H1 (cell line): ENCODE measurements around the gene SOX10. TPM values are rescaled to one million over a fixed set of nuclear protein-coding genes. Genes with fewer than 3 reads are reported as not detected.

Source experiments
- CTCF ChIA-PET: fragments of 300-600 bp; sonication (Branson Sonifier 250); formaldehyde crosslinking; loops from one replicate; lab custom pipeline; 2021; ENCODE audit not compliant: partially characterized antibody; lab: Charles Lee
- POLR2A ChIA-PET: fragments of 300-600 bp; sonication (Branson Sonifier 250); formaldehyde crosslinking; loops from one replicate; lab custom pipeline; 2021; ENCODE audit warnings: inconsistent platforms; ENCODE audit not compliant: partially characterized antibody; lab: Charles Lee
- DNase-seq, 2 experiments: peaks; one replicate each; pipeline versions ENCODE4 v3.0.0 to v3.0.0-alpha.2; 2010 to 2022; ENCODE audit warnings: low spot score in 2 of 2, low read depth in 1 of 2, mixed read lengths in 1 of 2
- FAIRE-seq: peaks from 2 replicates; lab custom pipeline; 2011; peaks lifted over from hg19 to GRCh38; lab: Jason Lieb, UNC
- H2AFZ ChIP-seq: 2 replicates; pipeline ENCODE4 v1.8.1; 2012; ENCODE audit warnings: low read length, inconsistent platforms
- H2AK5ac ChIP-seq: 2 replicates; pipeline ENCODE4 v1.6.1; 2013; ENCODE audit warnings: low read depth, low read length
- H2BK120ac ChIP-seq: replicated peaks from 2 replicates; pipeline ENCODE3; 2013; ENCODE audit warnings: low read depth, low read length, inconsistent platforms
- H2BK12ac ChIP-seq: 2 replicates; pipeline ENCODE4 v1.6.1; 2013; ENCODE audit warnings: low read depth, low read length
- H2BK15ac ChIP-seq: 2 replicates; pipeline ENCODE4 v1.6.1; 2013; ENCODE audit warnings: low read length
- H2BK20ac ChIP-seq: 2 replicates; pipeline ENCODE4 v1.6.1; 2013; ENCODE audit warnings: low read length
- H2BK5ac ChIP-seq: 2 replicates; pipeline ENCODE4 v1.6.1; 2013; ENCODE audit warnings: low read depth, low read length
- H3K14ac ChIP-seq: 2 replicates; pipeline ENCODE4 v1.6.1; 2013; ENCODE audit warnings: inconsistent platforms; ENCODE audit not compliant: insufficient read length
- H3K18ac ChIP-seq: 2 replicates; pipeline ENCODE4 v1.6.1; 2013; ENCODE audit warnings: low read length; ENCODE audit errors: extremely low read depth
- H3K23ac ChIP-seq: 2 replicates; pipeline ENCODE4 v1.6.1; 2013; ENCODE audit warnings: inconsistent platforms; ENCODE audit not compliant: insufficient read length
- H3K23me2 ChIP-seq: 2 replicates; pipeline ENCODE4 v1.6.1; 2013; ENCODE audit warnings: low read depth, low read length
- H3K27ac ChIP-seq: 2 replicates; pipeline ENCODE4 v1.6.1; 2011; ENCODE audit warnings: low read depth, low read length, inconsistent platforms
- H3K27me3 ChIP-seq, 4 experiments: replicated peaks in 1 of 4; 1 replicate in 1 of 4; 2 replicates in 3 of 4; pipeline versions ENCODE4 v1.6.1 to v1.8.1; 2011 to 2013; ENCODE audit warnings: low read length in 3 of 4, mild to moderate bottlenecking in 3 of 4, inconsistent platforms in 2 of 4, mixed read lengths in 2 of 4, moderate library complexity in 1 of 4; ENCODE audit not compliant: control insufficient read depth in 3 of 4, insufficient read depth in 3 of 4; ENCODE audit errors: extremely low read depth in 1 of 4
- H3K36me3 ChIP-seq, 4 experiments: 2 replicates each; pipeline versions ENCODE4 v1.6.1 to v1.8.1; 2011 to 2013; ENCODE audit warnings: mild to moderate bottlenecking in 4 of 4, low read length in 3 of 4, moderate library complexity in 2 of 4, control low read depth in 1 of 4, inconsistent platforms in 1 of 4; ENCODE audit not compliant: insufficient read depth in 4 of 4, control insufficient read depth in 2 of 4
- H3K4ac ChIP-seq: replicated peaks from 2 replicates; pipeline ENCODE3; 2013; ENCODE audit warnings: low read length, low read depth, mixed read lengths, inconsistent platforms; ENCODE audit not compliant: insufficient read length
- H3K4me1 ChIP-seq, 4 experiments: replicated peaks in 1 of 4; 1 replicate in 1 of 4; 2 replicates in 3 of 4; pipeline versions ENCODE4 v1.6.1 to v1.8.1; 2011 to 2013; ENCODE audit warnings: low read length in 3 of 4, inconsistent platforms in 2 of 4, mixed read lengths in 1 of 4; ENCODE audit not compliant: insufficient read depth in 4 of 4, control insufficient read depth in 3 of 4
- H3K4me2 ChIP-seq, 2 experiments: 2 replicates each; pipeline versions ENCODE4 v1.6.1 to v1.8.1; 2011 to 2013; ENCODE audit warnings: low read depth in 2 of 2, low read length in 2 of 2, control low read depth in 1 of 2, inconsistent platforms in 1 of 2, mild to moderate bottlenecking in 1 of 2; ENCODE audit not compliant: insufficient read depth in 1 of 2
- H3K4me3 ChIP-seq, 4 experiments: fragments of 200-600, 300-600 bp in 1 of 4; sonication (generic), shearing (Covaris generic), sonication (Bioruptor Twin) in 1 of 4; 2 replicates each; pipeline versions ENCODE4 v1.5.1 to v1.8.1; 2011 to 2016; ENCODE audit warnings: low read length in 4 of 4, low read depth in 3 of 4, control low read depth in 2 of 4, inconsistent platforms in 2 of 4, mild to moderate bottlenecking in 2 of 4, mixed read lengths in 1 of 4, moderate library complexity in 1 of 4; ENCODE audit not compliant: insufficient read depth in 2 of 4; ENCODE audit errors: extremely low read depth in 1 of 4
- H3K56ac ChIP-seq: replicated peaks from 2 replicates; pipeline ENCODE3; 2013; ENCODE audit warnings: low read depth, mild to moderate bottlenecking, mixed read lengths, low read length, inconsistent platforms; ENCODE audit not compliant: insufficient read length
- H3K79me1 ChIP-seq: 2 replicates; pipeline ENCODE4 v1.6.1; 2013; ENCODE audit warnings: low read depth, low read length, control low read depth
- H3K79me2 ChIP-seq, 2 experiments: 2 replicates each; pipeline versions ENCODE4 v1.6.1 to v1.8.1; 2012 to 2013; ENCODE audit warnings: low read length in 2 of 2, mild to moderate bottlenecking in 2 of 2, inconsistent platforms in 1 of 2; ENCODE audit not compliant: insufficient read depth in 2 of 2, control insufficient read depth in 1 of 2
- H3K9ac ChIP-seq, 4 experiments: replicated peaks in 1 of 4; 1 replicate in 1 of 4; 2 replicates in 3 of 4; pipeline versions ENCODE4 v1.6.1 to v1.8.1; 2011 to 2013; ENCODE audit warnings: low read depth in 3 of 4, low read length in 3 of 4, control low read depth in 2 of 4, mild to moderate bottlenecking in 2 of 4, moderate library complexity in 2 of 4, inconsistent platforms in 1 of 4; ENCODE audit errors: extremely low read depth in 1 of 4
- H3K9me3 ChIP-seq, 2 experiments: 2 replicates each; pipeline versions ENCODE4 v1.6.1 to v1.8.1; 2012 to 2013; ENCODE audit warnings: mild to moderate bottlenecking in 2 of 2, moderate library complexity in 2 of 2, control low read depth in 1 of 2, inconsistent platforms in 1 of 2, low read depth in 1 of 2, low read length in 1 of 2, mixed read lengths in 1 of 2; ENCODE audit not compliant: insufficient read depth in 2 of 2
- H4K20me1 ChIP-seq, 2 experiments: replicated peaks in 1 of 2; 2 replicates each; pipeline versions ENCODE3 to v1.8.1; 2011 to 2013; ENCODE audit warnings: inconsistent platforms in 2 of 2, low read length in 2 of 2, mild to moderate bottlenecking in 1 of 2; ENCODE audit not compliant: insufficient read depth in 2 of 2, control insufficient read depth in 1 of 2
- H4K5ac ChIP-seq: 2 replicates; pipeline ENCODE4 v1.6.1; 2013; ENCODE audit warnings: low read length, low read depth, mixed read lengths, inconsistent platforms; ENCODE audit not compliant: insufficient read length
- H4K8ac ChIP-seq: 2 replicates; pipeline ENCODE4 v1.8.0; 2013; ENCODE audit warnings: mild to moderate bottlenecking, moderate library complexity, low read length, inconsistent platforms; ENCODE audit not compliant: insufficient read depth; ENCODE audit errors: extremely low read depth
- H4K91ac ChIP-seq: replicated peaks from 2 replicates; pipeline ENCODE3; 2013; ENCODE audit warnings: low read length, mixed read lengths, inconsistent platforms; ENCODE audit not compliant: insufficient read length
- CBX8 ChIP-seq: fragments of 300-800, 300-1000 bp; sonication (generic); IDR thresholded peaks from 2 replicates; pipeline ENCODE4 v1.7.1; 2016; ENCODE audit warnings: low read depth, low read length, borderline replicate concordance
- E2F6 ChIP-seq: IDR thresholded peaks from 2 replicates; pipeline ENCODE4 v1.6.1; 2012; ENCODE audit warnings: inconsistent platforms
- HDAC6 ChIP-seq: IDR thresholded peaks from one replicate; pipeline ENCODE4 v1.7.1; 2012; ENCODE audit warnings: low read depth, mild to moderate bottlenecking, inconsistent platforms, low read length, moderate library complexity
- POLR2A ChIP-seq, 2 experiments: IDR thresholded peaks; 1 replicate in 1 of 2; 2 replicates in 1 of 2; pipeline ENCODE4 v1.6.1; 2011; ENCODE audit warnings: low read depth in 2 of 2, low read length in 2 of 2, mild to moderate bottlenecking in 2 of 2; ENCODE audit errors: control extremely low read depth in 1 of 2
- YY1 ChIP-seq: IDR thresholded peaks from 2 replicates; pipeline ENCODE4 v1.6.1; 2011; ENCODE audit warnings: low read depth, mild to moderate bottlenecking, low read length
- WGBS, 2 experiments: shearing (Covaris generic) in 1 of 2; methylation state at CpG; one replicate each; pipeline versions ENCODE4 v1.1.6 to v1.1.7; 2013 to 2015; ENCODE audit warnings: low lambda C conversion rate in 2 of 2, mixed read lengths in 2 of 2, inconsistent platforms in 1 of 2, low coverage in 1 of 2, missing lambda C conversion rate in 1 of 2; ENCODE audit not compliant: insufficient replicate concordance in 2 of 2, insufficient coverage in 1 of 2, insufficient read length in 1 of 2; ENCODE audit errors: extremely low coverage in 1 of 2, missing lambda C conversion rate in 1 of 2; 5-methylcytosine and 5-hydroxymethylcytosine counted together
- polyA plus RNA-seq, 7 experiments: library from polyadenylated mRNA; depleted of rRNA in 3 of 7; stranded (reverse) in 5 of 7; unstranded in 2 of 7; fragments of >200 nt in 5 of 7; fragments of 200-250 nt in 2 of 7; gene quantifications; 1 replicate in 5 of 7; 2 replicates in 1 of 7; 4 replicates in 1 of 7; pipeline versions ENCODE4 v1.2.1 to v1.2.3, GENCODE V29; 2011 to 2013; ENCODE audit warnings: missing spikeins in 2 of 7, mixed read lengths in 2 of 7
- total RNA-seq: library from RNA; stranded (reverse); fragmentation: NEBNext Ultra II Directional; extraction: Animal tissue kit (Norgen Biotek cat#: 25700); gene quantifications from 2 replicates; pipeline ENCODE4 v1.2.1, GENCODE V29; 2021
- TF ChIP-seq, protein P1 (sequence below): IDR thresholded peaks from 2 replicates; pipeline ENCODE4 v1.6.1; 2012; ENCODE audit warnings: low read length, inconsistent platforms
- TF ChIP-seq, protein P2 (sequence below): IDR thresholded peaks from 2 replicates; pipeline ENCODE4 v1.6.1; 2012; ENCODE audit warnings: inconsistent platforms

Gene SOX10
- total and polyA plus RNA-seq, 2 of the 8 experiments (the other 6 are each of a cell fraction or from before 2014, with no cell fraction given): 2.7 TPM

GRCh38 chr22:37973271-37974170 is 10.8 kb downstream of the SOX10 start:
- Histone ChIP-seq H3K27ac (no peak overlapping the region), H3K23ac (no peak overlapping the region), H4K8ac (0 out of 2 replicates have a peak overlapping the region, but pooled peaks have one; percentile 3), H3K36me3 (peaks cover 0 to 2% (median 0%) of the 10 kb centered on the region in 4 experiments; a peak in 3 of 8 replicates), H2BK12ac (no peak overlapping the region), H4K91ac (peak overlapping the region; percentile 23), H4K5ac (no peak overlapping the region), H3K23me2 (no peaks in the 10 kb centered on the region), H4K20me1 (peaks cover 0 to 4% of the 10 kb centered on the region in 2 experiments), H3K18ac (no peak overlapping the region), H3K9ac (no peak overlapping the region), H3K79me1 (no peaks in the 10 kb centered on the region; the same call in 1 of the 2 replicates), H3K4me1 (peaks cover 6 to 18% (median 11%) of the 10 kb centered on the region in 4 experiments), H3K4me2 (no peak overlapping the region), H3K4ac (no peak overlapping the region), H3K9me3 (no peaks in the 10 kb centered on the region), H2BK120ac (no peak overlapping the region), H2BK15ac (0 out of 2 replicates have a peak overlapping the region, but pooled peaks have one; percentile 61), H3K56ac (no peak overlapping the region), H2AFZ (no peak overlapping the region), H3K79me2 (no peaks in the 10 kb centered on the region), H3K27me3 (no peaks in the 10 kb centered on the region), H2BK5ac (no peak overlapping the region), H2BK20ac (no peak overlapping the region), H3K14ac (no peak overlapping the region), H3K4me3 (no peak overlapping the region), H2AK5ac (no peak overlapping the region)
- 90% methylated on average over 21 of the region's 33 CpGs; no CpG with 5 or more reads in 1 of the 2 experiments for WGBS, 2 experiments
- FAIRE-seq: no peak
- ChIA-PET CTCF (interaction anchor here (0.6 to 4.8 kb wide), 4 partner anchors 7 to 125 kb away, joined by 3 to 27 read pairs (median 12); no protein-coding TSS in a partner anchor), POLR2A (interaction anchor here (2.8 kb wide), 1 partner anchor 8 kb away, joined by 26 read pairs; no protein-coding TSS in a partner anchor)
- DNase-seq: no peak
- TF ChIP-seq, protein P1, sequence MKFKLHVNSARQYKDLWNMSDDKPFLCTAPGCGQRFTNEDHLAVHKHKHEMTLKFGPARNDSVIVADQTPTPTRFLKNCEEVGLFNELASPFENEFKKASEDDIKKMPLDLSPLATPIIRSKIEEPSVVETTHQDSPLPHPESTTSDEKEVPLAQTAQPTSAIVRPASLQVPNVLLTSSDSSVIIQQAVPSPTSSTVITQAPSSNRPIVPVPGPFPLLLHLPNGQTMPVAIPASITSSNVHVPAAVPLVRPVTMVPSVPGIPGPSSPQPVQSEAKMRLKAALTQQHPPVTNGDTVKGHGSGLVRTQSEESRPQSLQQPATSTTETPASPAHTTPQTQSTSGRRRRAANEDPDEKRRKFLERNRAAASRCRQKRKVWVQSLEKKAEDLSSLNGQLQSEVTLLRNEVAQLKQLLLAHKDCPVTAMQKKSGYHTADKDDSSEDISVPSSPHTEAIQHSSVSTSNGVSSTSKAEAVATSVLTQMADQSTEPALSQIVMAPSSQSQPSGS: no peak
- TF ChIP-seq, protein P2, sequence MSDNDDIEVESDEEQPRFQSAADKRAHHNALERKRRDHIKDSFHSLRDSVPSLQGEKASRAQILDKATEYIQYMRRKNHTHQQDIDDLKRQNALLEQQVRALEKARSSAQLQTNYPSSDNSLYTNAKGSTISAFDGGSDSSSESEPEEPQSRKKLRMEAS: no peak
- TF ChIP-seq HDAC6 (no peak), E2F6 (no peak), POLR2A (IDR thresholded peaks at IDR 0.05; ENCODE audit: control extremely low read depth in 1 of 2, low read depth in 2 of 2, low read length in 2 of 2) (no peak), CBX8 (no peak), YY1 (no peak)
